ENCODE data around the gene EXOSC7.
A peak's percentile ranks its signal among the peaks of the same experiment; 100 is the strongest.

Gene EXOSC7

GRCh38 chr3:44976002-44976815 lies at the start of gene EXOSC7, which contains the start of gene ZDHHC3:
Gene EXOSC7 (plus strand): TSS chr3:44976244. CDS start chr3:44976278, 34 bp downstream.
Gene ZDHHC3 (minus strand): TSS chr3:44976174. CDS start chr3:44959436, 16,738 bp downstream.
- H3K27ac ChIP-seq: peak within 1 kb of the TSS; percentile 88
- TF ChIP-seq CTCF (conservative IDR thresholded peaks at IDR 0.05): no peak

- TF ChIP-seq CTCF (conservative IDR thresholded peaks at IDR 0.05): no peak
- no peak overlapping the region for H3K27ac ChIP-seq
Observed at GRCh38 chr3:44926921-44927320, 49.1 kb upstream of the EXOSC7 start.

GRCh38 chr3:44927371-44927770 lies 48.7 kb upstream of the EXOSC7 start:
- TF ChIP-seq CTCF (conservative IDR thresholded peaks at IDR 0.05): no peak; the same call in 1 of the 2 replicates
- H3K27ac ChIP-seq: no peak overlapping the region

GRCh38 chr3:44929782-44930181 lies 46.3 kb upstream of the EXOSC7 start:
- no peak overlapping the region for H3K27ac ChIP-seq
- no peak for TF ChIP-seq CTCF (conservative IDR thresholded peaks at IDR 0.05)

GRCh38 chr3:44930911-44931310 lies 45.1 kb upstream of the EXOSC7 start:
- TF ChIP-seq CTCF (conservative IDR thresholded peaks at IDR 0.05): no peak
- H3K27ac ChIP-seq: no peak overlapping the region

- TF ChIP-seq CTCF (conservative IDR thresholded peaks at IDR 0.05): no peak
- H3K27ac ChIP-seq: no peak overlapping the region
Observed at GRCh38 chr3:44931791-44932190, 44.3 kb upstream of the EXOSC7 start.

GRCh38 chr3:44932271-44932670 lies 43.8 kb upstream of the EXOSC7 start:
- H3K27ac ChIP-seq: no peak overlapping the region
- no peak for TF ChIP-seq CTCF (conservative IDR thresholded peaks at IDR 0.05)

All from VCaP (cell line).